Adrenal gland (tissue), 12 donors: ENCODE data around the gene ARHGAP10. TPM values are rescaled to one million over a fixed set of nuclear protein-coding genes. Genes with fewer than 3 reads are reported as not detected.

ENCODE experiments used
- DNase-seq, 7 donors: peaks; one replicate each; pipeline ENCODE4 v3.0.0-alpha.2; 2019 to 2020
- H3K27ac ChIP-seq, 5 donors: fragments of 200-600 bp; sonication (generic) in 4 of 5; 1 replicate in 3 of 5; 2 replicates in 2 of 5; pipeline versions ENCODE4 v1.5.1 to v1.8.0; 2016 to 2020; ENCODE audit warnings: mild to moderate bottlenecking in 1 of 5
- H3K27me3 ChIP-seq: fragments of 200-600 bp; 2 replicates; pipeline ENCODE4 v1.8.0; 2021
- H3K36me3 ChIP-seq, 2 donors: fragments of 200-600 bp; replicated peaks in 1 of 2; 1 replicate in 1 of 2; 2 replicates in 1 of 2; pipeline versions ENCODE4 v1.5.1 to v1.8.0; 2018 to 2022
- H3K4me1 ChIP-seq, 2 donors: fragments of 200-600 bp; replicated peaks in 1 of 2; 1 replicate in 1 of 2; 2 replicates in 1 of 2; pipeline versions ENCODE4 v1.5.1 to v1.8.0; 2018 to 2021
- H3K4me3 ChIP-seq, 4 donors: fragments of 200-600 bp; sonication (generic) in 3 of 4; one replicate each; pipeline ENCODE4 v1.5.1; 2016 to 2018
- H3K9me3 ChIP-seq, 3 donors: fragments of 200-600 bp; sonication (generic) in 1 of 3; replicated peaks in 1 of 3; 1 replicate in 2 of 3; 2 replicates in 1 of 3; pipeline versions ENCODE4 v1.5.1 to v1.8.0; 2016 to 2021
- CTCF ChIP-seq, 6 experiments: fragments of 450-650 bp in 4 of 6; fragments of 200-600 bp in 2 of 6; sonication (generic) in 1 of 6; IDR thresholded peaks; 1 replicate in 5 of 6; 2 replicates in 1 of 6; pipeline versions ENCODE4 v1.5.1 to v1.8.0; 2016 to 2021; ENCODE audit warnings: antibody characterized with exemption in 6 of 6, mild to moderate bottlenecking in 2 of 6, moderate library complexity in 1 of 6
- POLR2A ChIP-seq, 2 donors: fragments of 450-650 bp; IDR thresholded peaks; one replicate each; pipeline ENCODE4 v1.6.1; 2017; ENCODE audit warnings: antibody characterized with exemption in 2 of 2, mild to moderate bottlenecking in 2 of 2, moderate library complexity in 1 of 2
- WGBS, 4 donors: extraction: QIAGEN DNeasy Blood & Tissue Kit in 2 of 4; methylation state at CpG; one replicate each; pipeline versions ENCODE4 v1.1.5 to v1.1.7; 2013 to 2017; 5-methylcytosine and 5-hydroxymethylcytosine counted together
- intact Hi-C, 2 donors: fragments of 100-400 bp; cut with DNase I; formaldehyde crosslinking; loops; one replicate each; pipeline versions ENCODE4 v1.14.1 to v1.15.0; 2022 to 2023
- polyA plus RNA-seq, 3 donors: library from polyadenylated mRNA; stranded (reverse); fragments of 200-250 nt in 2 of 3; fragments of 350-450 nt in 1 of 3; fragmentation: Illumina TruSeq in 1 of 3; extraction: RNeasy Lipid Tissue Mini Kit (QIAGEN cat#74804) in 1 of 3; gene quantifications; one replicate each; pipeline ENCODE4 v1.2.3, GENCODE V29; 2013 to 2014
- total RNA-seq, 9 donors: library from RNA; depleted of rRNA in 4 of 9; stranded (reverse); fragments of >200 nt in 4 of 9; fragments of 120-200 nt in 1 of 9; fragmentation: NEBNext Ultra II Directional in 1 of 9; extraction: Animal tissue kit (Norgen Biotek cat#: 25700) in 1 of 9; gene quantifications; one replicate each; pipeline versions ENCODE4 v1.1.0 to v1.2.4, GENCODE V29; 2013 to 2023
- donor health status: healthy with polysubstance abuse.
- donor health status: Bipolar disorder and iron deficiency.
- donor health status: DM: yes; HTN: yes; CAD: no.
- donor health status: DM: no; HTN: no; CAD: no.
- donor health status: DM: no; HTN: no; CAD: no.
- donor health status: DM: yes; HTN: yes; CAD: no.

The ARHGAP10 gene
- total and polyA plus RNA-seq, 12 donors = 7.0 to 40.8 (median 22.1) TPM

- no peaks in the 10 kb centered on the region for H3K27me3 ChIP-seq
- no peaks in the 10 kb centered on the region for H3K9me3 ChIP-seq
- peak overlapping the region in 4 of 5 donors; percentile 92 to 98 (median 96) for H3K27ac ChIP-seq
- H3K4me3 ChIP-seq = peak overlapping the region in 2 of 4 donors; percentile 19 to 95
- H3K4me1 ChIP-seq = peaks cover 19 to 38% of the 10 kb centered on the region in 2 donors
- intact Hi-C loops = no loop called here
- 45 to 54% (median 50%) methylated on average over 5 of the region's 5 CpGs for WGBS, 4 donors
- peak; percentile 18 to 59 (median 32) for DNase-seq
- no peaks in the 10 kb centered on the region for H3K36me3 ChIP-seq
- TF ChIP-seq CTCF (IDR thresholded peaks at IDR 0.05) (no peak), POLR2A (IDR thresholded peaks at IDR 0.05) (no peak)
Measured at GRCh38 chr4:147733716-147734344, 1.9 kb downstream of the ARHGAP10 start.

GRCh38 chr4:147734496-147734895 lies 2.6 kb downstream of the ARHGAP10 start:
- no peaks in the 10 kb centered on the region for H3K27me3 ChIP-seq
- no peaks in the 10 kb centered on the region for H3K36me3 ChIP-seq
- peak overlapping the region in 1 of 4 donors; percentile 95 for H3K4me3 ChIP-seq
- WGBS, 4 donors = 75 to 84% (median 82%) methylated on average over 3 of the region's 3 CpGs
- peaks cover 19 to 42% of the 10 kb centered on the region in 2 donors for H3K4me1 ChIP-seq
- TF ChIP-seq CTCF (IDR thresholded peaks at IDR 0.05) = no peak
- TF ChIP-seq POLR2A (IDR thresholded peaks at IDR 0.05) = no peak
- no peaks in the 10 kb centered on the region for H3K9me3 ChIP-seq
- intact Hi-C loops = no loop called here
- no peak for DNase-seq
- peak overlapping the region in 2 of 5 donors; percentile 92 to 97 for H3K27ac ChIP-seq

DNA sequence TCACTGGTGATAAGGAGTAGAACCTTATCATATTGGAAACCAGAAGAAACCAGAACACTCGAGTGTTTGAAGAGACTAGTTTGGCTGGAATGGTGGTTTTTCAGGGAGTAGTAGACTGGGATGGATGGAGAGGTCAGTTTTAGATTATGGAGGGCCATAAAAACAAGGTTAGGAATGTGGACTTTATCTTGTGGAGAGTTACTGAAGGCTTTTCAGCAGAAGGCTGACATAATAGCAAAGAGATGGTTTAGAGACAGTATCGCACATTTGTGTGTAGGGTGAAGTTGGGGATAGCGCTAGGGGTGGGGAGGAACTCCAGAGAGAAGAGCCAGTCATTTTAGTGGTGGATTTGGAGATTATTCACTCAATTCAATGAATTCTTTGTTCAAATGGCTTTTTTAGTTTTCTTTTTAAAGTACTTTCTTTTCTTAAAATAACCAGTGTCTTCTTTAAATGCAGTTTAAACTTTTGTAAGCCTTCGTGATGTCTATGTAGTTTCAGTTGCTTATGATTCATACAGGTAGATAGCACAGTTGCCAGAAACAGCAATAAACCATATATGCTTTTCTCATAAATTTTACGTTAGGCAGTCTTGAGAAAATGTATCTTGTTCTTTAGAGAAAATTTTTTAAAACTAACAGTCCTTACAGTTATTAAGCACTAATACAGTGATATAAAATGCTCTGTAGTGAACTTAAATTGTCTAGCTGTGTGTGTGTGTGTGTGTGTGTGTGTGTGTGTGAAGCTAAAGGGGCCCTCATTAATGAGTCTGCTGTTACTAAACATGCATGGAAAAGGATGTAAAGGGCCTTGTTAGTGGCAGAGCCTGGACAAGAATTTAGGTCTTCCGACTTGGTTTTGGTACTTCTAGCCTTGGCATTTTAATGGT lies 3.8 kb downstream of the ARHGAP10 start:
- 70 to 76% (median 75%) methylated on average over 6 of the region's 6 CpGs for WGBS, 4 donors
- no peaks in the 10 kb centered on the region for H3K36me3 ChIP-seq
- intact Hi-C loops = no loop called here
- H3K4me3 ChIP-seq = peak overlapping the region in 1 of 4 donors; percentile 95
- H3K27ac ChIP-seq = peak overlapping the region in 3 of 5 donors; percentile 4 to 33 (median 20)
- peaks cover 19 to 47% of the 10 kb centered on the region in 2 donors for H3K4me1 ChIP-seq
- DNase-seq = no peak
- H3K9me3 ChIP-seq = no peaks in the 10 kb centered on the region
- H3K27me3 ChIP-seq = no peaks in the 10 kb centered on the region
- TF ChIP-seq POLR2A (IDR thresholded peaks at IDR 0.05) (no peak), CTCF (IDR thresholded peaks at IDR 0.05) (no peak)

- Histone ChIP-seq H3K9me3 (no peaks in the 10 kb centered on the region), H3K27ac (peak overlapping the region in 3 of 5 donors; percentile 2 to 33 (median 20)), H3K36me3 (no peaks in the 10 kb centered on the region), H3K4me1 (peaks cover 19 to 47% of the 10 kb centered on the region in 2 donors), H3K27me3 (no peaks in the 10 kb centered on the region), H3K4me3 (no peak overlapping the region)
- intact Hi-C loops = no loop called here
- DNase-seq = no peak
- TF ChIP-seq CTCF (IDR thresholded peaks at IDR 0.05) (no peak), POLR2A (IDR thresholded peaks at IDR 0.05) (no peak)
- WGBS, 4 donors = 50 to 63% (median 59%) methylated on average over 3 of the region's 3 CpGs
Measured at GRCh38 chr4:147736458-147736857, 4.6 kb downstream of the ARHGAP10 start.
